ENCODE results near the gene NR2F1-AS1.
A peak's percentile ranks its signal among the peaks of the same experiment; 100 is the strongest.

NR2F1-AS1 gene

GRCh38 chr5:93580927-93581445 lies at the start of gene NR2F1-AS1:
NR2F1-AS1 (minus strand) TSS chr5:93581219.
- no peak for DNase-seq

- DNase-seq = no peak
These were observed 45.8 kb upstream of the NR2F1-AS1 start for GRCh38 chr5:93626801-93627200.

GRCh38 chr5:93623153-93623552 lies 42.1 kb upstream of the NR2F1-AS1 start:
- no peak for DNase-seq

- DNase-seq = no peak
These were observed 41.3 kb upstream of the NR2F1-AS1 start for GRCh38 chr5:93622240-93622885.

GRCh38 chr5:93621327-93621798 lies 40.3 kb upstream of the NR2F1-AS1 start:
- no peak for DNase-seq

GRCh38 chr5:93620487-93621326 lies 39.7 kb upstream of the NR2F1-AS1 start:
- no peak for DNase-seq

GRCh38 chr5:93616538-93617174 lies 35.6 kb upstream of the NR2F1-AS1 start:
- no peak for DNase-seq

- no peak for DNase-seq
These were observed 31.8 kb upstream of the NR2F1-AS1 start for GRCh38 chr5:93612855-93613243.

GRCh38 chr5:93611976-93612854 lies 31.2 kb upstream of the NR2F1-AS1 start:
- no peak for DNase-seq

- DNase-seq = no peak
These were observed 30.4 kb upstream of the NR2F1-AS1 start for GRCh38 chr5:93611273-93611975.

- DNase-seq = no peak
These were observed 29.7 kb upstream of the NR2F1-AS1 start for GRCh38 chr5:93610581-93611272.

- no peak for DNase-seq
These were observed 28.7 kb upstream of the NR2F1-AS1 start for GRCh38 chr5:93609762-93610161.

- DNase-seq = no peak
These were observed 27.8 kb upstream of the NR2F1-AS1 start for GRCh38 chr5:93608855-93609254.

- DNase-seq = peak; percentile 39
These were observed 26.6 kb upstream of the NR2F1-AS1 start for GRCh38 chr5:93607367-93608258.

GRCh38 chr5:93606382-93606752 lies 25.3 kb upstream of the NR2F1-AS1 start:
- no peak for DNase-seq

GRCh38 chr5:93604644-93605515 lies 23.9 kb upstream of the NR2F1-AS1 start:
- DNase-seq = no peak

GRCh38 chr5:93603793-93604643 lies 23.0 kb upstream of the NR2F1-AS1 start:
- DNase-seq = no peak

Measured in GDM1 (cell line).